Large intestine (tissue), 3 donors: ENCODE data around the gene CD84. TPM values are rescaled to one million over a fixed set of nuclear protein-coding genes. Genes with fewer than 3 reads are reported as not detected.
"Not testable (repeated sequence)": the region's sequence is repeated elsewhere in the genome, so short reads cannot be mapped to it uniquely, and the experiment has no call there.

Source experiments
- DNase-seq, 2 donors: peaks; one replicate each; pipeline versions ENCODE4 v3.0.0 to v3.0.0-alpha.2; 2013
- H3K27ac ChIP-seq: one replicate; pipeline ENCODE4 v1.5.1; 2013; ENCODE audit warnings: low read length
- H3K27me3 ChIP-seq: 2 replicates; pipeline ENCODE4 v1.6.1; 2013; ENCODE audit warnings: low read length; ENCODE audit not compliant: control insufficient read depth, insufficient read depth
- H3K36me3 ChIP-seq: 2 replicates; pipeline ENCODE4 v1.6.1; 2013; ENCODE audit warnings: low read length; ENCODE audit not compliant: control insufficient read depth, insufficient read depth
- H3K4me1 ChIP-seq: one replicate; pipeline ENCODE4 v1.6.1; 2013; ENCODE audit warnings: low read length; ENCODE audit not compliant: control insufficient read depth, insufficient read depth
- H3K4me3 ChIP-seq: one replicate; pipeline ENCODE4 v1.5.1; 2013; ENCODE audit warnings: low read length
- H3K9me3 ChIP-seq: one replicate; pipeline ENCODE4 v1.6.1; 2013; ENCODE audit warnings: mild to moderate bottlenecking, low read depth, low read length, moderate library complexity; ENCODE audit not compliant: control insufficient read depth
- WGBS: methylation state at CpG from one replicate; pipeline ENCODE4 v1.1.5; 2013; ENCODE audit warnings: low lambda C conversion rate; ENCODE audit not compliant: insufficient coverage; 5-methylcytosine and 5-hydroxymethylcytosine counted together
- polyA plus RNA-seq: library from polyadenylated mRNA; unstranded; fragments of 120-200 nt; gene quantifications from one replicate; pipeline ENCODE4 v1.2.1, GENCODE V29; 2013

The CD84 gene
- polyA plus RNA-seq, 1 donor, result 1.7 TPM

GRCh38 chr1:160534823-160535605 lies 44.3 kb downstream of the CD84 start:
- Histone ChIP-seq H3K4me1 (peaks cover 16% of the 10 kb centered on the region), H3K4me3 (no peak overlapping the region), H3K9me3 (peaks cover 39% of the 10 kb centered on the region), H3K27ac (no peak overlapping the region), H3K27me3 (no peaks in the 10 kb centered on the region), H3K36me3 (no peaks in the 10 kb centered on the region)
- no CpG with 5 or more reads among the region's 3 CpGs for WGBS
- DNase-seq, result no peak

GRCh38 chr1:160532557-160532813 lies 46.8 kb downstream of the CD84 start:
- H3K36me3 ChIP-seq, H3K27ac ChIP-seq, DNase-seq, H3K4me1 ChIP-seq, H3K4me3 ChIP-seq, H3K27me3 ChIP-seq: not testable (repeated sequence)
- no CpG with 5 or more reads among the region's 5 CpGs for WGBS
- peaks cover 39% of the 10 kb centered on the region for H3K9me3 ChIP-seq

DNA sequence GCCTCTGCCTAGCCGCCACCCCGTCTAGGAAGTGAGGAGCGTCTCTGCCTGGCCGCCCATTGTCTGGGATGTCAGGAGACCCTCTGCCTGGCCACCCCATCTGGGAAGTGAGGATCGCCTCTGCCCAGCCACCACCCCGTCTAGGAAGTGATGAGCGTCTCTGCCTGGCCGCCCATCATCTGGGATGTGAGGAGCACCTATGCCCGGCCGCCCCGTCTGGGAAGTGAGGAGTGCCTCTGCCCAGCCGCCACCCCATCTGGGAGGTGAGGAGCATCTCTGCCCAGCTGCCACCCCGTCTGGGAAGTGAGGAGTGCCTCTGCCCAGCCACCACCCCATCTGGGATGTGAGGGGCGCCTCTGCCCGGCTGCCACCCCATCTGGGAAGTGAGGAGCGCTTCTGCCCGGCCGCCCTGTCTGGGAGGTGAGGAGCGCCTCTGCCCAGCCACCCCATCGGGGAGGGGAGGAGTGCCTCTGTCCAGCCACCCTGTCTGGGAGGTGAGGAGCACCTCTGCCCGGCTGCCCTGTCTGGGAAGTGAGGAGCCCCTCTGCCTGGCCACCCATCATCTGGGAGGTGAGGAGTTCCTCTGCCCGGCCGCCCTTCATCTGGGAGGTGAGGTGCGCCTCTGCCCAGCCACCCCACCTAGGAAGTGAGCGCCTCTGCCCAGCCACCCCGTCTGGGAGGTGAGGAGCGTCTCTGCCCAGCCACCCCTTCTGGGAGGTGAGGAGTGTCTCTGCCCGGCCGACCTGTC lies 47.3 kb downstream of the CD84 start:
- WGBS, result no CpG with 5 or more reads among the region's 29 CpGs
- H3K4me1 ChIP-seq, DNase-seq, H3K4me3 ChIP-seq, H3K27me3 ChIP-seq, H3K36me3 ChIP-seq, H3K27ac ChIP-seq: not testable (repeated sequence)
- peaks cover 39% of the 10 kb centered on the region for H3K9me3 ChIP-seq

DNA sequence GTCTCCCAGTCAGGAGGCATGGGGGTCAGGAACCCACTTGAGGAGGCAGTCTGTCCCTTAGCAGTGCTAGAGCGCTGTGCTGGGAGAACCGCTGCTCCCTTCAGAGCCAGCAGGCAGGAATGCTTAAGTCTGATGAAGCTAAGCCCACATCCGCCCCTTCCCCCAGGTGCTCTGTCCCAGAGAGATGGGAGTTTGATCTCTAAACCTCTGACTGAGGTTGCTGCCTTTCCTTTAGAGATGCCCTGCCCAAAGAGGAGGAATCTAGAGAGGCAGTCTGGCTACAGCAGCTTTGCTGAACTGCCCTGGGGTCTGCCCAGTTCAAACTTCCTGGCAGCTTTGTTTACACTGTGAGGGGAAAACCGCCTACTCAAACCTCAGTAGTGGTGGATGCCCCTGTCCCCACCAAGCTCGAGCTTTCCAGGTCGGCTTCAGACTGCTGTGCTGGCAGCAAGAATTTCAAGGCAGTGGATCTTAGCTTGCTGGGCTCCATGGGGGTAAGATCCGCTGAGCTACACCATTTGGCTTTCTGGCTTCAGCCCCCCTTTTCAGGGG lies 49.8 kb downstream of the CD84 start:
- not testable (repeated sequence) for H3K4me3 ChIP-seq, H3K4me1 ChIP-seq, H3K27me3 ChIP-seq, H3K27ac ChIP-seq, DNase-seq, H3K36me3 ChIP-seq
- whole genome bisulfite sequencing, result no CpG with 5 or more reads among the region's 7 CpGs
- H3K9me3 ChIP-seq, result peaks cover 27% of the 10 kb centered on the region

GRCh38 chr1:160523789-160524188 lies 55.5 kb downstream of the CD84 start:
- H3K36me3 ChIP-seq, H3K4me1 ChIP-seq, H3K27me3 ChIP-seq, H3K4me3 ChIP-seq, H3K27ac ChIP-seq, DNase-seq, H3K9me3 ChIP-seq: not testable (repeated sequence)
- no CpG with 5 or more reads among the region's 2 CpGs for WGBS

- no peaks in the 10 kb centered on the region for H3K9me3 ChIP-seq
- no peaks in the 10 kb centered on the region for H3K27me3 ChIP-seq
- H3K4me3 ChIP-seq, result no peak within 1 kb of the TSS
- 92% methylated on average over 1 of the region's 11 CpGs for WGBS
- no peak within 1 kb of the TSS for H3K27ac ChIP-seq
- no peak for DNase-seq
- H3K4me1 ChIP-seq, result peaks cover 8% of the 10 kb centered on the region
- no peaks in the 10 kb centered on the region for H3K36me3 ChIP-seq
Measured at GRCh38 chr1:160522622-160523345, 56.5 kb downstream of the CD84 start, which contains the start of gene SLAMF6. Gene SLAMF6, minus strand, starts transcription at chr1:160523255. Its CDS starts 63 bp downstream, at chr1:160523192.

DNA sequence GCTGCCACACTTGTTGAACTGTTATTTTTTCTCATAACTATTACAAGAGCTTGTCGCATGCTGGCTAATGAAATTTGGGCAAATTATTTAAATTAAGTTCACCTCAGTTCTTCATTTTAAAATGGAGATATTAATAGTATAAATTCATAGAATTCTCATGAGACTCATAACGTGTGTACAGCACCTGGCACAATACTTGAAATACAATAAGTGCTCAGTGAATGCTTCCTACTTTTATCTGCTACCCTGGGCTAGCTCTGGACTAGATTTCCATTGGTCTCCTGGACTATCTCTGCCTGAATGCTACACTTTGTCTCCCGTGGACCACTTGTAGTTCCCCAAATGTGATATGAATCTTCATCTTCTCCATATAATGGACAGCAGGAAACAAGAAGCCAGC lies 57.2 kb downstream of the CD84 start:
- no CpG with 5 or more reads among the region's 3 CpGs for WGBS

DNA sequence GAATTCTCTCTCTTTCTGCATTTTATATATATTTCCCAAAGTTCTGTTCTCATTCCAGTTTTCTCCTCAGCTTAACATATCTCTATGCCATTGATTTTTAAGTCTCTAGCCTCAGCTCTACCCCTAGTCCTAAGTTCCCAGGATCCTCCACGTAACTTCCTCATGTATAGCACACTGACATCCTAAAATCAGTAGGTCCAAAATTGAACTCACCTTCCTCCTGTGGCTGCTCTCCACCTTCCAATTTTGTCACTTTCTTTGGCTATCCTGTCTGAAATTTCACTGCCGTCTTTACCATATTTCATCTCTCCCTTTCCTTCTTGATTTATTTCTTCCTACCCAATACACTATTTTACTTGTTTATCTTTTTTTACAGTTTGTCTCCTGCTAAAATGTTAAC lies 57.7 kb downstream of the CD84 start:
- Histone ChIP-seq H3K4me1 (peaks cover 8% of the 10 kb centered on the region), H3K36me3 (no peaks in the 10 kb centered on the region), H3K4me3 (no peak overlapping the region), H3K27ac (no peak overlapping the region), H3K27me3 (no peaks in the 10 kb centered on the region), H3K9me3 (no peaks in the 10 kb centered on the region)
- WGBS, result 75% methylated on average over 1 of the region's 2 CpGs
- DNase-seq, result no peak

More for the DNA sequence above, 57.2 kb downstream of the CD84 start:
- Histone ChIP-seq H3K27me3 (no peaks in the 10 kb centered on the region), H3K9me3 (no peaks in the 10 kb centered on the region), H3K4me3 (no peak overlapping the region), H3K27ac (no peak overlapping the region), H3K4me1 (peaks cover 8% of the 10 kb centered on the region), H3K36me3 (no peaks in the 10 kb centered on the region)
- no peak for DNase-seq

DNA sequence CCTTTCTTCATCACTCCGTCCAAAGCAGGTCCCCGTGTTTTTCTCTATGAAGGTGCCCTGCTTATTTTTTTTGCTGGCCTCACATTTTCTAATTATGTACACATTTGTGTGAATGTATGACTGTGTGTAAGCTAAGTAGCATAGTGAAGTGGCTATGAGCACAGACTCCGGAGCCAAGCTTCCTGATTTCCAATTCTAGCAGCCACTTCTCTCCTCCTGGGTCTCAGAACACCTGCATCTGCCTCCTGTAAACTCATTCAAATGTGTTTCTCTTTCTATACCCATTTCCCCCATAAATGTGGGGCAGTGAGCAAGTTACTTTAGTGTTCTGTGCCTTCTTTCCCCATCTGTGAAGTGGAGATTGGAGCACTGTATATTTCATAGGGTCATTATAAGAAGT lies 58.3 kb downstream of the CD84 start:
- WGBS, result 80% methylated on average over 1 of the region's 3 CpGs

DNA sequence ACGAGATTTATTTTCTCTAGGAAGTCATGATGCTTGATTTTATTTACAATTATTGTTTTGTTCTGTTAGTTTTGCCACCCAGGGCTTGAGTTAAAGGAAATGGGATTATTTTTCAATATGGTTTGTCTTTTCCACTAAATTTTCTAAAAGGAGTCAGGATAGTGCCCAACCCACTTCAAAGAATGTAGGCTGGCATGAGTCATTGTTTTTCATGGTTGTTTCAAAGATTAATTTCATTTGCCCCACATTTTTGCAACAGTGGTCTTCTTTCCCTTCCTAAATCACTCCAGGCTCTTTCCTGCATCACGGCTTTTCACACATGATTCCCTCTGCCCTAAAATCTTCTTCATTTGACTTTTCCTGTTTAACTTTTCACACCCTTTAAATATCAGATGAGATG lies 58.7 kb downstream of the CD84 start:
- peak overlapping the region; percentile 83 for H3K27ac ChIP-seq
- no peak for DNase-seq
- no peaks in the 10 kb centered on the region for H3K9me3 ChIP-seq
- H3K27me3 ChIP-seq, result no peaks in the 10 kb centered on the region
- H3K4me1 ChIP-seq, result peaks cover 8% of the 10 kb centered on the region
- no peaks in the 10 kb centered on the region for H3K36me3 ChIP-seq
- 75% methylated on average over 2 of the region's 2 CpGs for WGBS
- no peak overlapping the region for H3K4me3 ChIP-seq

More for the DNA sequence above, 58.3 kb downstream of the CD84 start:
- Histone ChIP-seq H3K4me3 (no peak overlapping the region), H3K4me1 (peaks cover 8% of the 10 kb centered on the region), H3K36me3 (no peaks in the 10 kb centered on the region), H3K27me3 (no peaks in the 10 kb centered on the region), H3K27ac (no peak overlapping the region), H3K9me3 (no peaks in the 10 kb centered on the region)
- DNase-seq, result no peak
